RWPE1 (cell line): ENCODE results near the gene PARN.

Source experiments
- CTCF ChIA-PET: fragments of 350-600 bp; sonication (Branson Sonifier 250); formaldehyde crosslinking; extraction: SDS; loops from one replicate; lab custom pipeline; 2021; lab: Yijun Ruan, JAX
- POLR2A ChIA-PET: fragments of 400-600 bp; formaldehyde crosslinking; extraction: SDS; loops from one replicate; lab custom pipeline; 2020; ENCODE audit warnings: antibody characterized with exemption; ENCODE audit not compliant: low non-redundant PET; lab: Yijun Ruan, JAX
- DNase-seq: peaks from one replicate; pipeline ENCODE4 v3.0.0; 2012; ENCODE audit warnings: low spot score
- H3K27ac ChIP-seq: fragments of 450-650 bp; 2 replicates; pipeline ENCODE4 v1.5.1; 2017
- CTCF ChIP-seq: fragments of 450-650 bp; conservative IDR thresholded peaks from 2 replicates; pipeline ENCODE4 v1.5.1; 2017; ENCODE audit warnings: low read depth, mild to moderate bottlenecking

The PARN gene

GRCh38 chr16:14618566-14618965 is 11.5 kb downstream of the PARN start:
- no peak for TF ChIP-seq CTCF
- DNase-seq = no peak
- no peak overlapping the region for H3K27ac ChIP-seq
- ChIA-PET CTCF (no interaction called here), POLR2A (no interaction called here)

GRCh38 chr16:14616280-14616679 is 13.8 kb downstream of the PARN start:
- ChIA-PET POLR2A (no interaction called here), CTCF (no interaction called here)
- TF ChIP-seq CTCF = no peak
- no peak for DNase-seq
- H3K27ac ChIP-seq = no peak overlapping the region

GRCh38 chr16:14613991-14614390 is 16.1 kb downstream of the PARN start:
- no peak for DNase-seq
- ChIA-PET POLR2A (no interaction called here), CTCF (no interaction called here)
- no peak for TF ChIP-seq CTCF
- H3K27ac ChIP-seq = no peak overlapping the region

- TF ChIP-seq CTCF = no peak
- no peak overlapping the region for H3K27ac ChIP-seq
- POLR2A ChIA-PET = no interaction called here
- CTCF ChIA-PET = interaction anchor here (0.7 kb wide), 1 partner anchor 201 kb away, joined by 5 read pairs; no protein-coding TSS in a partner anchor
- no peak for DNase-seq
Measured at GRCh38 chr16:14611660-14612059, 18.4 kb downstream of the PARN start.

- ChIA-PET POLR2A (no interaction called here), CTCF (no interaction called here)
- no peak for TF ChIP-seq CTCF
- H3K27ac ChIP-seq = no peak overlapping the region
- no peak for DNase-seq
Measured at GRCh38 chr16:14609716-14610115, 20.3 kb downstream of the PARN start.

- DNase-seq = no peak
- ChIA-PET POLR2A (no interaction called here), CTCF (no interaction called here)
- no peak overlapping the region for H3K27ac ChIP-seq
- no peak for TF ChIP-seq CTCF
Measured at GRCh38 chr16:14608604-14609003, 21.5 kb downstream of the PARN start.

- no peak for DNase-seq
- no peak for TF ChIP-seq CTCF
- CTCF ChIA-PET = interaction anchor here (0.6 kb wide), 1 partner anchor 106 kb away, joined by 3 read pairs; no protein-coding TSS in a partner anchor
- POLR2A ChIA-PET = no interaction called here
- H3K27ac ChIP-seq = no peak overlapping the region
Measured at GRCh38 chr16:14608111-14608566, 21.9 kb downstream of the PARN start.
